Stomach (tissue), 4 donors: ENCODE results near the gene GDF2.

Source experiments
- POLR2A ChIP-seq, 4 donors: fragments of 450-650 bp; IDR thresholded peaks; one replicate each; pipeline ENCODE4 v1.6.1; 2016; ENCODE audit warnings: antibody characterized with exemption in 4 of 4, control low read depth in 2 of 4, mild to moderate bottlenecking in 1 of 4, moderate library complexity in 1 of 4
- TF ChIP-seq, protein P1 (sequence below), 7 experiments: fragments of 450-650 bp in 4 of 7; fragments of 200-600 bp in 3 of 7; sonication (generic) in 3 of 7; IDR thresholded peaks; one replicate each; pipeline ENCODE4 v1.5.1; 2016 to 2019; ENCODE audit warnings: antibody characterized with exemption in 7 of 7, control low read depth in 2 of 7, mild to moderate bottlenecking in 1 of 7

DNA sequence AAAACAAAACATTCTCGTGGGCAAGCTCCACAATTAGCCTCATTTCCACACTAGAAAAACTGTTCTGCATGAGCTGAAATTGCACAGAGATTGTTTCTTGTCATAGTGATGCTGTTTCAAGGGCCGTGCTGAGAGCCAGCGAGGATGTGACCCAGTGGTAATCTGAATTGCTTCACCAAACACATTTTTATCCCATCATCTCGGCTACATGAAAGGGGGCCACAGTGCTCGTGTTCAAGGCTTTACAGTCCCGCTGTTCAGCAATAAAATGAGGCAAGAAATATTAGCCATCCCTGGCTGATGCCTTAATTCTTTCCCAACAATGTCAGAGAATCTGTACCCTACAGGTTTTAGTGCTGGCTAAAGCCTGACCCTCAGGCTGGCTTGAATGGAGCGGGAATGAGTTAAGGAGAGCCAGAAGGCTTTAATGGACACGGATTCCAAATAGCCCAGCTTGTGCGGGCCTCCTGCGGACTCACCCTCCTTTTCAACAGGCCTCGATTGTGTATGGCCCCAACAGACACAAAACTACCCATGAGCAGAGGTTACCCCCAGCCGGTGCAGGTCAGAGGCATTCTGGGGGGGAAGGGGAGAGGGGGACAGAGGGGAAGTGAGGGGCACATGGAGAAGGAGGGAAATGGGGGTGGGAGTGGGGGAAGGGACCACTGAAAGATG, 24.3 kb upstream of the GDF2 start:
- TF ChIP-seq, protein P1, sequence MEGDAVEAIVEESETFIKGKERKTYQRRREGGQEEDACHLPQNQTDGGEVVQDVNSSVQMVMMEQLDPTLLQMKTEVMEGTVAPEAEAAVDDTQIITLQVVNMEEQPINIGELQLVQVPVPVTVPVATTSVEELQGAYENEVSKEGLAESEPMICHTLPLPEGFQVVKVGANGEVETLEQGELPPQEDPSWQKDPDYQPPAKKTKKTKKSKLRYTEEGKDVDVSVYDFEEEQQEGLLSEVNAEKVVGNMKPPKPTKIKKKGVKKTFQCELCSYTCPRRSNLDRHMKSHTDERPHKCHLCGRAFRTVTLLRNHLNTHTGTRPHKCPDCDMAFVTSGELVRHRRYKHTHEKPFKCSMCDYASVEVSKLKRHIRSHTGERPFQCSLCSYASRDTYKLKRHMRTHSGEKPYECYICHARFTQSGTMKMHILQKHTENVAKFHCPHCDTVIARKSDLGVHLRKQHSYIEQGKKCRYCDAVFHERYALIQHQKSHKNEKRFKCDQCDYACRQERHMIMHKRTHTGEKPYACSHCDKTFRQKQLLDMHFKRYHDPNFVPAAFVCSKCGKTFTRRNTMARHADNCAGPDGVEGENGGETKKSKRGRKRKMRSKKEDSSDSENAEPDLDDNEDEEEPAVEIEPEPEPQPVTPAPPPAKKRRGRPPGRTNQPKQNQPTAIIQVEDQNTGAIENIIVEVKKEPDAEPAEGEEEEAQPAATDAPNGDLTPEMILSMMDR (IDR thresholded peaks at IDR 0.05): no peak
- no peak for TF ChIP-seq POLR2A (IDR thresholded peaks at IDR 0.05)
